Activated CD4-positive, alpha-beta T cell treated with anti-CD3 and anti-CD28 coated beads, Interleukin-2, amount 50 U/mL, for 1 hour (primary cell): Measurements from ENCODE around the gene PRRG1.
"Not testable (repeated sequence)": the region's sequence is repeated elsewhere in the genome, so short reads cannot be mapped to it uniquely, and the experiment has no call there.

Source experiments
- DNase-seq: peaks from one replicate; pipeline ENCODE4 v3.0.0-alpha.2; 2020

Gene PRRG1

DNA sequence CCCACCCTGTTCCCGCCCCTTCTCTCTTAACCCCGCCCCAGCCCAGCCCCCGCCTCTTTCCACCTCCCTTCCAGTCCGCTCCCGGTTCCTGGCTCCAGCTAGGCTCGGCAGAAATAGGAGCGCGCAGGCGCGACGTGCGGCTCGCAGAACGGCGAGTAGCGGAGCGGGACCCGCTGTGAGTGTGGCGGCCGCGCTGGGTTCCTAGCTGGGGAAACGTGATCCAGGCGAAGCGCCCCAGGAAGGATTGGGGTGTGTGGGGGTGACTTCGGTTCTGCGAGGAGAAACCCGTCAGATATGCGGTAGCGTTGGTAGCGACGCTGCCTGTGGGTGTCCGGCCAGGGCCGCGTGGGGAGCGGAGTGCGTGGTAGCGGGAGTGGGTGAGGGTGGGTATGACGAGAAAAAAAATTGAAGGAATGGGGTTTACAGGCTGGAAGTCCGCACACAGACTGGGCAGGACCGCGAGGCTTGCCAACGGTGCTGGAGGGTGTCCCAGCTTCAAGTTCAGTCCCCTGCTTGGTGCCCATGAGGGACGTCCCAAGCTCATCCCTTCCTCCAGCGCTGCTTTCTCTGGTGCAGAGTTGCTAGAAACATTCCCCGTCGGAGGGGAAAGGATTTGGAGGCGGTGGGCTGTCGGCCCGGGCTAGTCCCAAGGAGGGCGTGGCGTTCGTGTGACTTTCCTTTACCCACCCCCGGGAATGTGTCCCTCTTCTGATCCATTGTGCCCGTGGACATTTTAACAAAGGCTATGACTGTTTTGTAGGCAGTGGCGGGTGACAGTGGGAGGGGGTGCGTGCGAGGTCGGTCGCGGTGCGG, at the start of gene PRRG1:
PRRG1 (plus strand) TSS at position 144 of the 813 bp plus-strand sequence. CDS start 56,886 bp downstream, outside the sequence.
- no peak for DNase-seq

GRCh38 chrX:37302569-37302968, 46.6 kb upstream of the PRRG1 start:
- no peak for DNase-seq

GRCh38 chrX:37305238-37305637, 43.9 kb upstream of the PRRG1 start:
- DNase-seq: not testable (repeated sequence)

- DNase-seq: no peak
These were observed 34.6 kb upstream of the PRRG1 start for GRCh38 chrX:37314531-37314930.

DNA sequence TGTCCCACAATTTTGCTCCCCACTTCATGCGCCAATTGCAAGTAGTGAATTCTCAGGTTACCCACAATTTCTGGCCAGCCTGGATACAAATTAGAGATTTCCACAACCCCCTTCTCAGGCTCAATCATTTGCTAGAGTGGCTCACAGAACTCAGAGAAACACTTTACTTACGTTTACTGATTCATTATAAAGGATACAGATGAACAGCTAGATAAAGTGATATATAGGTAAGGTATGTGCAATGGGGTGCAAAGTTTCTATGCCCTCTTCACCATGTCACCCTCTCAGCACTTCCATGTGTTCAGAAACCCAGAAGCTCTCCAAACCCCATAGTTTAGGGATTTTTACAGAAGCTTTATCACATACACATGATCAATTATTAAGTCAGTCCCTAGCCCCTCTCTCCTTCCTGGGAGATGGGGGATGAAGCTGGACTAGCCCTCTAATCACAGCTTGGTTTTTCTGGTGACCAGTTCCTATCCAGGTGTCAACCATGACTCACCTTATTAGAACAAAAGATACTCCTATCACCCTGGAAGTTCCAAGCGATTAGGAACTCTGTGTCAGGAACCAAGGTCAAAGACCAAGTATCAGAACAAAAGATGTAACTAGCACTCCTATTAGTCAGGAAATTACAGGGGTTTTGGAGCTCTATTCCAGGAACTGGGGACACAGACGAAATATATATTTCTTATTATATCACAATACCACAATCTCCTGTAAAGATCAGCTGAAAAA, 33.5 kb upstream of the PRRG1 start:
- DNase-seq: no peak

GRCh38 chrX:37320541-37321203, 28.5 kb upstream of the PRRG1 start:
- no peak for DNase-seq

DNA sequence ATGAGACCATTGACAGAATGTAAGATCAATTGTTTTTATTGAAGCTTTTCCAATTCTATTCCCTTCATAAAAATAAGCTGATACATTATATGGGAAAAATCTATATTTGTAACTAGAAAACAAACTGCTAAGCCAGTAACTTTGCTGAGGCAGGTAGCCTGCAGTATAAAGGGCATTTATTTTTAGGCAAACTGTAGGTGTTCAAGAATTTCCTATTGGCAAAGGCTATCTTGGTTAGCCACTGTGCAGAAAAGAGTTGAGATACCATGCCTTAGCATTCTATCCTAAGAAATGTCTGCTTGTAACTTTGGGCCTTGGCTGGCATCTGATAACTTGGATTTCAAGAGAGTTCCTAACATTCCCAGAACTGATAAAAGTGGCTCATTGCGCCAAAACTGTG, 18.5 kb upstream of the PRRG1 start:
- DNase-seq: no peak

GRCh38 chrX:37331546-37331945, 17.6 kb upstream of the PRRG1 start:
- no peak for DNase-seq

GRCh38 chrX:37332055-37332454, 17.1 kb upstream of the PRRG1 start:
- DNase-seq: no peak

GRCh38 chrX:37332987-37333658, 16.0 kb upstream of the PRRG1 start:
- no peak for DNase-seq

- DNase-seq: no peak
These were observed 1.7 kb upstream of the PRRG1 start for GRCh38 chrX:37347420-37347819.

DNA sequence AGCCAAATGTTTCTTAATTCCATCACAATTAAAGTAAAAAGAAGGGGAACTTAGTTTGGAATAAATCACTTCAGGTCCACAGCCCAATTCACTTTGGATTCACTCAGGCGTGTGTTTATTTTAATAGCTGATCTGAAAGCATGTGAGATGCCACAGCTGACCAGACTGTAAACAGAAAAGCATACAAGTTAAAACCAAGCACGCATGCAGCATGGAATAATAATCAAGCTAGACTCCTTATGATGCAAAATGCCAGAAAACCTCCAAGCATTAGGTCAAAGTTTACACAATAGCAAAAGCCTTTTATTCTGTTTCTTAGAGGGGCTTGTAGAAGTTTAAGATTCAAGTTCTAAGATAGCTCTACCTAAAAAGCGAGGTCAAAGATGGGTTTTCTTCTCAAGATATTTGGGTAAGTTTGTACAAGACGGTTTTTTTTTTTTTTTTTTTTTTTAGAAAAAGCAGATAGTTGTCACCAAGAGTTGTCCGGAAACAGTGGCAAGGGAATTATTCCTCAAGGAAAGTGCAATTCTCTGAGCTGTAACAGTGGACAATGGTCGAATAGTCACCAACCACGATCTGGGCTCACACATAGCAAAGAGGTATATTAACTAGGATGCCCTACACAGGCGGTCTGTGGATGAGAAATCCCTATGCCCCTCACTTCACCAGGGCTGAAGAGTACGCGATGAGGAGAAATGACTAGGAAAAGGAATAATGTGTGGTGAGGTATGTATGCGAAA, 763 bp upstream of the PRRG1 start:
- DNase-seq: no peak

DNA sequence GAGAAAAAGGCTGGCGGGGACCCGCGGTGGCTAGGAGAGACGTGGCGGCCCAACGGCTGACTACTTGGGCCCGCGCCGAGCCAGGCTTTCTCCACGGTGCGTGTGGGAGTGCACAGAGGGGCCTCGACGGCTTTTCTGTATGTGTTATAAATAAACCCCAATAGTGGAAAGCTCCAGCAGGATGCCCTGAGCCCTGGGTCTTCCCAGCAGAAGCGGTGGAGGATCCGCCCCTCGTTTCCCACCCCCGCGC, 268 bp upstream of the PRRG1 start:
- DNase-seq: no peak

- DNase-seq: no peak
These were observed 836 bp downstream of the PRRG1 start for GRCh38 chrX:37350034-37350365.

GRCh38 chrX:37353646-37354045, 4.5 kb downstream of the PRRG1 start:
- DNase-seq: no peak

DNA sequence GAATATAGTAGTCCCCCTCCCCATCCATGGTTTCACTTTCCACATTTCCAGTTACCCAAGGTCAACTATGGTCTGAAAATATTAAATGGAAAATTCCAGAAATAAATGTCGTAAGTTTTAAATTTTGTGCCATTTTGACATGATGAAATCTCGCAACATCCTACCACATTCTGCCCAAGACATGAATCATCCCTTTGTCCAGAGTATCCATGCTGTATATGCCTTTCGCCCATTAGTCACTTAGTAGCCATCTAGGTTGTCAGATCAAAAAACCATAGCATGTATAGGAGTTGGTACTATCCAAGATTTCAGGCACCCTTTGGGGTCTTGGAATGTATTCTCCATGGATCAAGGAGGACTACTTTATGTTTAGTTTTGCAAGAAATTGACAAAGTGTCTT, 8.3 kb downstream of the PRRG1 start:
- DNase-seq: no peak

DNA sequence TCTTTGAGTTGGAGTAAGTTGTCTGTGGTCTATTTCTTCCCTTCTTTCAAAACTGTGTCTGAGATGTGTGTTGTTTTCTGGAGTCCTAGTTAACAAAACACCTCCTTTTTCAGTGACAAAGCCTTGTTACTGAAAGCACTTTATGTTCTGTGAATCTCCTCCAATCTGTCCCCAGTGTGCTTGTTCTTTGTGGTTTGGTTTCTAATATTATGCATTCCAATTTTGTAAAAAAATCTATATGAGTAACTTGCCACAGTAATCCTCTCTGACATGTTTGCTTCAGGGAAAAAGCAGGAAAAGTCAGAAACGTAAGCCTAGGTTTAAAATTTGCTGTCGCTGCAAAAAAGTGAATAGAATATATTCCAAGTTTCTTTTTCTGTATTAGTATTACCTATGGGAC, 12.4 kb downstream of the PRRG1 start:
- no peak for DNase-seq

DNA sequence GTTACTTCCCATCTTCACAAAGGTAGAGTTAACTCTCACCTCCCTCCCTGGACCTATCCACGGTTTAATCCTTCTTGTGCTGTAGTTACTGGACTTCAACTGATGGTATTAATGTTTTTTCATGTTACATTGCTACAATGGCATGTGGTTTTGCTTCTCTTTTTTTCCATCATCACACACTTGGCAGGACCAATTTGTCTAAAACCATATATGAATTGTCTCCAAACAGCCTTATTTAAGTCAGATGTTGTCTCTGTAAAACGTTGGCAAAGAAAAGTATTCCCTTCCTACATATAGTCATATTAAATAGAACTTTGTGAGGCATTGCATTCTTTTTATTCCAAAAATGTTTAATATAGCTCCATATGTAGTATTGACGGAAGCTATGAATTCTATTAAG, 15.5 kb downstream of the PRRG1 start:
- DNase-seq: no peak

DNA sequence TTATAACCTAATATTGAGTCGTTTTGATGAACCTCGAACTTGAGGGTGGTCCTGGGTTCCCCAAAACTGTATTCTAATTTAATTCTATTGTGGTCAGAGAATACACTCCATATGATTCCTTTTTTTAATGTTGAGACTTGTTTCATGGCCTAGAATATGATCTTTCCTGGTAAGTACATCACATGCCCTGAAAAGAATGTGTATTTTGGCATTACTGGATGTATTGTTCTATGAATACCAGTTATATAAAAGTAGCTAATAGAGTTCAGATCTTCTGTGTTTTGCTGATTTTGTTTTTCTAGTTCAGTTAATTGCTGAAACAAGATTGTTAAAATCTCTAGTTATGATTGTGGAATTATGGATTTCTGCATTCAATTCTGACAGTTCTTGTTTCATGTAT, 18.8 kb downstream of the PRRG1 start:
- DNase-seq: no peak

GRCh38 chrX:37370499-37371141, 21.5 kb downstream of the PRRG1 start:
- no peak for DNase-seq

- DNase-seq: no peak
These were observed 22.4 kb downstream of the PRRG1 start for GRCh38 chrX:37371578-37371991.

- no peak for DNase-seq
These were observed 29.2 kb downstream of the PRRG1 start for GRCh38 chrX:37378404-37378803.
